Muscle of leg (tissue), 11 donors: ENCODE results near the gene NOA1. TPM values are rescaled to one million over a fixed set of nuclear protein-coding genes. Genes with fewer than 3 reads are reported as not detected.
"Not testable (repeated sequence)": the region's sequence is repeated elsewhere in the genome, so short reads cannot be mapped to it uniquely, and the experiment has no call there.

Experiments used
- DNase-seq: peaks from one replicate; pipeline ENCODE4 v3.0.0; 2013
- H3K27ac ChIP-seq: one replicate; pipeline ENCODE4 v1.5.1; 2013; ENCODE audit warnings: mild to moderate bottlenecking, low read length, control low read depth
- H3K27me3 ChIP-seq: one replicate; pipeline ENCODE4 v1.6.1; 2013; ENCODE audit warnings: low read length; ENCODE audit not compliant: control insufficient read depth, insufficient read depth
- H3K36me3 ChIP-seq: one replicate; pipeline ENCODE4 v1.6.1; 2013; ENCODE audit warnings: low read length; ENCODE audit not compliant: control insufficient read depth, insufficient read depth
- H3K4me1 ChIP-seq: one replicate; pipeline ENCODE4 v1.6.1; 2013; ENCODE audit warnings: low read length; ENCODE audit not compliant: control insufficient read depth, insufficient read depth
- H3K4me3 ChIP-seq: one replicate; pipeline ENCODE4 v1.5.1; 2013; ENCODE audit warnings: low read length, control low read depth
- H3K9me3 ChIP-seq: replicated peaks from 2 replicates; pipeline ENCODE4 v1.6.1; 2013; ENCODE audit warnings: low read depth, low read length; ENCODE audit not compliant: control insufficient read depth
- WGBS: methylation state at CpG from one replicate; pipeline ENCODE4 v1.1.5; 2013; ENCODE audit warnings: missing lambda C conversion rate; ENCODE audit not compliant: insufficient coverage; 5-methylcytosine and 5-hydroxymethylcytosine counted together
- polyA plus RNA-seq, 8 donors: library from polyadenylated mRNA; unstranded; fragments of 120-200 nt; gene quantifications; one replicate each; pipeline versions ENCODE4 v1.2.1 to v1.2.3, GENCODE V29; 2013; ENCODE audit warnings: inconsistent platforms in 1 of 8, low replicate concordance in 1 of 8; ENCODE audit not compliant: insufficient read length in 8 of 8, insufficient read depth in 1 of 8
- total RNA-seq: library from RNA; stranded (reverse); fragments of 120-200 nt; gene quantifications from one replicate; pipeline ENCODE4 v1.2.4, GENCODE V29; 2013

NOA1 gene
- total and polyA plus RNA-seq, 9 donors, result 12.6 to 20.6 (median 18.0) TPM

DNA sequence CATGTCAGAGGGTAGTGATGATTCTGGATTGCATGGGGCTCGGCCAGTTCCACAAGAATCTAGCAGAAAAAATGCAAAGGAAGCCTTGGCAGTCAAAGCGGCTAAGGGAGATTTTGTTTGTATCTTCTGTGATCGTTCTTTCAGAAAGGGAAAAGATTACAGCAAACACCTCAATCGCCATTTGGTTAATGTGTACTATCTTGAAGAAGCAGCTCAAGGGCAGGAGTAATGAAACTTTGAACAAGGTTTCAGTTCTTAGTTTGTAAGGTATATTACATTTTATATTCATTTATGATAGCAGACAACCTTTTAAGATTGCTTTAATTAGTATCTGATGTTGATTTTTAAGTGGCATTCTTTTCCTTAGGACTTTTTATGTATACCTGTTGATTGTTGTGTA is 45.5 kb downstream of the NOA1 start:
- 90% methylated on average over 3 of the region's 4 CpGs for WGBS
- peaks cover 30% of the 10 kb centered on the region for H3K36me3 ChIP-seq
- H3K4me1 ChIP-seq, result no peaks in the 10 kb centered on the region
- no peak overlapping the region for H3K4me3 ChIP-seq
- no peak overlapping the region for H3K27ac ChIP-seq
- no peaks in the 10 kb centered on the region for H3K9me3 ChIP-seq
- H3K27me3 ChIP-seq, result no peaks in the 10 kb centered on the region
- no peak for DNase-seq

DNA sequence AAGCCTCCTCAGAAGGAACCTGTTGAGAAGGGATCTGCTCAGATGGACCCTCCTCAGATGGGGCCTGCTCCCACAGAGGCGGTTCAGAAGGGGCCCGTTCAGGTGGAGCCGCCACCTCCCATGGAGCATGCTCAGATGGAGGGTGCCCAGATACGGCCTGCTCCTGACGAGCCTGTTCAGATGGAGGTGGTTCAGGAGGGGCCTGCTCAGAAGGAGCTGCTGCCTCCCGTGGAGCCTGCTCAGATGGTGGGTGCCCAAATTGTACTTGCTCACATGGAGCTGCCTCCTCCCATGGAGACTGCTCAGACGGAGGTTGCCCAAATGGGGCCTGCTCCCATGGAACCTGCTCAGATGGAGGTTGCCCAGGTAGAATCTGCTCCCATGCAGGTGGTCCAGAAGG is 46.8 kb downstream of the NOA1 start:
- no peak for DNase-seq
- H3K27ac ChIP-seq, result no peak overlapping the region
- H3K27me3 ChIP-seq, result no peaks in the 10 kb centered on the region
- H3K4me3 ChIP-seq, result no peak overlapping the region
- H3K4me1 ChIP-seq, result no peaks in the 10 kb centered on the region
- H3K9me3 ChIP-seq, result no peaks in the 10 kb centered on the region
- H3K36me3 ChIP-seq, result peaks cover 32% of the 10 kb centered on the region
- WGBS, result 92% methylated on average over 7 of the region's 7 CpGs

DNA sequence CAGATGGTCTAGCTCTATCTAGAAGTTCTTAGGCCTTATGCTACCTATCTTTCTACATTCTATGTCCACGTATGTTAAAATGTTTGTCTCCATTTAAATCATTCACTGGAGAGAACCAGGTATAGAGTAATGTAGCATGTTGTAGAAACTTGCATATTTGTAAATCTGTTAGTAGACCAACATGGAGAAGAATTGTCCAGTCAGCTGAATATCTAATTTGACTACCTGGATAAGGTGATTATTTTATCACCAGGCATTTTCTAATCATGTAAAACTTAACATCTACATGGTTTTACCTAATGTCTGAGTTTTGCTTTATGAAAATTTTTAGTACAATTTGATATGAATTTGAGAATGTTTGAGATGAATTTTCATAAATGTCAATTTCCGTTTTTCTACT is 50.2 kb downstream of the NOA1 start:
- DNase-seq, result no peak
- Histone ChIP-seq H3K27me3 (no peaks in the 10 kb centered on the region), H3K9me3 (no peaks in the 10 kb centered on the region), H3K4me1 (no peaks in the 10 kb centered on the region), H3K4me3 (no peak overlapping the region), H3K27ac (no peak overlapping the region), H3K36me3 (peaks cover 37% of the 10 kb centered on the region)
- no CpG with 5 or more reads among the region's 2 CpGs for WGBS

DNA sequence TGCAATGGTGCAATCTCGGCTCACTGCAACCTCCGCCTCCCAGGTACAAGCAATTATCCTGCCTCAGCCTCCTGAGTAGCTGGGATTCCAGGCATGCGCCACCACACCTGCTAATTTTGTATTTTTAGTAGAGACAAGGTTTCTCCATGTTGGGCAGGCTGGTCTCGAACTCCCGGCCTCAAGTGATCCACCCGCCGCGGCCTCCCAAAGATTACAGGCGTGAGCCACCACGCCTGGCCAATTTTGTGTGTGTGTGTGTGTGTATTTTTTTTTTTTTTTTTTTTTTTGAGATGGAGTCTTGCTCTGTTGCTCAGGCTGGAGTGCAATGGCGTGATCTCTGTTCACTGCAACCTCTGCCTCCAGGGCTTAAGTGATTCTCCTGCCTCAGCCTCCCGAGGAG is 62.4 kb downstream of the NOA1 start:
- not testable (repeated sequence) for H3K4me3 ChIP-seq, DNase-seq, H3K9me3 ChIP-seq, H3K27me3 ChIP-seq, H3K27ac ChIP-seq
- peaks cover 12% of the 10 kb centered on the region for H3K36me3 ChIP-seq
- peaks cover 13% of the 10 kb centered on the region for H3K4me1 ChIP-seq
- WGBS, result 83% methylated on average over 2 of the region's 12 CpGs

DNA sequence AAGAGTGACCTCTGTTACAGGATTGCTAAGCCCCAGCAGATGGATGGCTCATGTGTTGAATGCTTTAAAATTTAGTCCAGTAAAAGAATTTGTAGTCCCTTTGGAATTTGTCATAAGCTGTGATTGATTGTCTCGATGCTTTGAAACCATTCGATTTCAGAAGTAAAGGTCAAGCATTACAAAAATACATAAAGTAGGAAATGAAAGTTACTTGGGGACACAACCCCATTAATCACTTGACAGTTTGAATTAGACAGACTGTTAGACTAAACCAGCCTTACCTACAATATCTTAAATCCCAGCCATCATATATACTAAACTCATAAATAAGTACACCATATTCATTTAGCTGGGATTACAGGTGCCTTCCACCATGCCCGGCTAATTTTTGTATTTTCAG is 63.1 kb downstream of the NOA1 start:
- peaks cover 13% of the 10 kb centered on the region for H3K4me1 ChIP-seq
- no peaks in the 10 kb centered on the region for H3K27me3 ChIP-seq
- H3K36me3 ChIP-seq, result peaks cover 11% of the 10 kb centered on the region
- no peak for DNase-seq
- H3K4me3 ChIP-seq, result no peak overlapping the region
- WGBS, result no CpG with 5 or more reads among the region's 3 CpGs
- no peaks in the 10 kb centered on the region for H3K9me3 ChIP-seq
- H3K27ac ChIP-seq, result no peak overlapping the region

Other genes starting within 250 kb of the NOA1 start
- gene SPINK2, start 155.9 kb downstream of the NOA1 start, total RNA-seq, result not detected
- under 1 TPM in 1 of 8 donors, not detected in 7; 0.28 TPM for gene SPINK2, start 155.9 kb downstream of the NOA1 start, polyA plus RNA-seq
- 33.6 TPM for gene REST, start 69.7 kb downstream of the NOA1 start, total RNA-seq
- gene REST, start 69.7 kb downstream of the NOA1 start, polyA plus RNA-seq, result 10 to 100 TPM; 18.4 to 29.8 (median 23.9) TPM
- 89.6 TPM for gene POLR2B, start 1.3 kb upstream of the NOA1 start, total RNA-seq
- 10 to 100 TPM; 62.2 to 78.1 (median 71.4) TPM for gene POLR2B, start 1.3 kb upstream of the NOA1 start, polyA plus RNA-seq
- 131 TPM for gene IGFBP7, start 132.8 kb upstream of the NOA1 start, total RNA-seq
- 100 to 1,000 TPM; 101 to 153 (median 133) TPM for gene IGFBP7, start 132.8 kb upstream of the NOA1 start, polyA plus RNA-seq